ENCODE data around the gene ABHD16B. TPM values are rescaled to one million over a fixed set of nuclear protein-coding genes. Genes with fewer than 3 reads are reported as not detected.

The ABHD16B gene
- polyA plus RNA-seq, 1 experiment = not detected

DNA sequence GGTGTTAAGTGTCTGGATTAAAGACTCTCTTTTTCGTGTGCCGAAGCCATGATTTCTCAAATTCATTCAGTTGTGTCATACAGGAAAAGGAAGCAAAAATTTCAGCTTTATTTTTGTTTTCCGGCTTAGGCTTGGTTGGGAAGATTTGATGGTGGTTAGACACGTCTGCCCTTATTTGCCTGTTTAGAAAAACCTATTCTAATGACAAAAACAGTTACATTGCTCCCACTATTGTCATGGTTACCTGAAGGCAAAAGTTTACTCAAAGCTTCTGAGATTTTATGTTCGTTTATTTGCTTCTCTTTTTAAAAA is 34.6 kb downstream of the ABHD16B start:
- H3K27me3 ChIP-seq (ENCODE audit: control insufficient read depth, insufficient read depth, low read length) = no peaks in the 10 kb centered on the region
- H3K9me3 ChIP-seq (ENCODE audit: control insufficient read depth, insufficient read depth, low read length) = no peaks in the 10 kb centered on the region; the same call in 1 of the 2 replicates
- no peak for DNase-seq (ENCODE audit: low read depth, low spot score)
- peak overlapping the region; percentile 72 for H3K4me3 ChIP-seq (ENCODE audit: low read depth, low read length)
- POLR2A ChIA-PET = interaction anchor here (0.6 to 1.2 kb wide), 4 partner anchors 17 to 122 kb away, joined by 3 to 5 read pairs (median 3); partner anchors contain the start of gene TPD52L2
- TF ChIP-seq CTCF (IDR thresholded peaks at IDR 0.05; ENCODE audit: low read depth, low read length) = no peak
- no peak overlapping the region for H3K27ac ChIP-seq (ENCODE audit: low read depth, low read length)
- CTCF ChIA-PET = interaction anchor here (0.7 to 1.3 kb wide), 5 partner anchors 14 to 358 kb away, joined by 3 to 5 read pairs (median 3); no protein-coding TSS in a partner anchor

- Histone ChIP-seq H3K9me3 (ENCODE audit: control insufficient read depth, insufficient read depth, low read length) (no peaks in the 10 kb centered on the region; the same call in 1 of the 2 replicates), H3K4me3 (ENCODE audit: low read depth, low read length) (peak overlapping the region; percentile 72), H3K27me3 (ENCODE audit: control insufficient read depth, insufficient read depth, low read length) (no peaks in the 10 kb centered on the region), H3K27ac (ENCODE audit: low read depth, low read length) (peak overlapping the region; percentile 66)
- no peak for DNase-seq (ENCODE audit: low read depth, low spot score)
- ChIA-PET POLR2A (interaction anchor here (0.6 to 1.2 kb wide), 4 partner anchors 18 to 123 kb away, joined by 3 to 5 read pairs (median 3); partner anchors contain the start of gene TPD52L2), CTCF (interaction anchor here (1.0 to 1.3 kb wide), 4 partner anchors 13 to 358 kb away, joined by 3 read pairs; no protein-coding TSS in a partner anchor)
- no peak for TF ChIP-seq CTCF (IDR thresholded peaks at IDR 0.05; ENCODE audit: low read depth, low read length)
These were observed 35.2 kb downstream of the ABHD16B start for GRCh38 chr20:63896264-63897105.

DNA sequence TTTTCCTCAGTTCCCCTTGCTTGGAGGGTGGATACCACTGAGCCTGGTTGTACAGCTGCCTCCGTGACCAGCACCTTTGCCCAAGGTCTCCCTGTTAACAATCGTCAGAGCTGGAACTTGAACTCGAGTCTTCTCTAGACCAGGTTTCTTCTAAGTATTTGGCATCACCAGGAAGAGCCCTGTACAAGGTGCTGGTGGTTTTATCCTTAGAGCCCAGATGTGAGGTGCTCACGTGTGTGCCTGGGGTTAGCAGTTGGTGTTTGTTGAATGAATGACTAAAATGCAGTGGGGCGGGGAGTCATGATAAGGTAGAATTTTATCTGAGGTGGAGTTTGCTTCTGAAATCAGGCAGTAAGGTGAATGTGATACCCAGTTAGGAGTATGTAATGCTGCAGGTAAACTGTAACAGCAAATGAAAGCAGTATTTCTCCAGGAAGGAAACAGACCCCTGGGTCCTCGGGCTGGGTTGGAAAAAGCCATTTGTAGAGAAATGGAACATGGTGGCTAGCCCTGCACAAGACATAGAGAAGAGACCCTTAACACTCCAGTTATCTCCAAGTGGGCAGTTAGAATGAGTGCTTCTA is 36.8 kb downstream of the ABHD16B start:
- H3K27ac ChIP-seq (ENCODE audit: low read depth, low read length) = no peak overlapping the region
- ChIA-PET POLR2A (no interaction called here), CTCF (no interaction called here)
- DNase-seq (ENCODE audit: low read depth, low spot score) = no peak
- H3K27me3 ChIP-seq (ENCODE audit: control insufficient read depth, insufficient read depth, low read length) = no peaks in the 10 kb centered on the region
- TF ChIP-seq CTCF (IDR thresholded peaks at IDR 0.05; ENCODE audit: low read depth, low read length) = no peak
- no peak overlapping the region for H3K4me3 ChIP-seq (ENCODE audit: low read depth, low read length)
- no peaks in the 10 kb centered on the region for H3K9me3 ChIP-seq (ENCODE audit: control insufficient read depth, insufficient read depth, low read length)

DNA sequence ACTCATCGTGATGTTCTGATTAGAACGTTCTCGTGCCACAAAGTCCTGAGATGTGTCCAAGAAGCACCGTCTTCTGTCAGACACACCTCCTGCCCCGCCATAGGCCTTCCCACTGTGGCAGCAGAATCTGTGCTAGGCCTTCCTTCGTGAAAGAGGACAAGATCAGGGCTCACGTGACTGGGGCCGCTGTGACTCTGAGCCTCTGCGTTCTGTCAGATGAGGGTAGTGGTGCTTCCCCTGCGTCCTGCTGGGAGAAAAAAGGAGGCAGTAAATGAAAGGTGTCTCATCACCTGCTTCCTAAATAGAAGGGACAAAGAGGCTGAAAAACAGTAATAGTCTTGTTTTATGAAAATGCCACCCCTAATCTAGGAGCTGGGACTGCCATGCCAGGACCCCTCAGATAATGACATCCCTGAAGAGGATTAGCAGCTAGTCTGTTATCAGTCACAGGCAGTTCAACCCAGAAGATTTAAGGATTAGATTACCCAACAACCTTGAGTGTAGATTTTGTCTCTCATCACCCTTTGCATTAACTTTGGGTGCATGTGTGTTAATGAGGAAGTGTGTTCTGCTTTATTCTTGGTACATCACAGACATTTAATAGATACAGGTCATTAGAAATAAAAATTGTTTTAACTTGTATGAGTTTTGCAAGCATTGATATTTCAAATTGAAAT is 37.7 kb downstream of the ABHD16B start:
- DNase-seq (ENCODE audit: low read depth, low spot score) = no peak
- H3K4me3 ChIP-seq (ENCODE audit: low read depth, low read length) = no peak overlapping the region
- no peaks in the 10 kb centered on the region for H3K9me3 ChIP-seq (ENCODE audit: control insufficient read depth, insufficient read depth, low read length)
- no peak overlapping the region for H3K27ac ChIP-seq (ENCODE audit: low read depth, low read length)
- H3K27me3 ChIP-seq (ENCODE audit: control insufficient read depth, insufficient read depth, low read length) = no peaks in the 10 kb centered on the region
- ChIA-PET CTCF (no interaction called here), POLR2A (interaction anchor here (0.6 kb wide), 1 partner anchor 43 kb away, joined by 4 read pairs; no protein-coding TSS in a partner anchor)
- TF ChIP-seq CTCF (IDR thresholded peaks at IDR 0.05; ENCODE audit: low read depth, low read length) = no peak

Measured in AG04450 (cell line).